Stimulated activated naive CD4-positive, alpha-beta T cell (primary cell): ENCODE data around the gene MAP7D2.

Experiments
- DNase-seq, 6 experiments: peaks; one replicate each; lab custom pipeline; 2025; lab: John Stamatoyannopoulos, UW

MAP7D2 gene

GRCh38 chrX:20038966-20039365 lies 77.7 kb downstream of the MAP7D2 start:
- no peak for DNase-seq

- DNase-seq, result no peak
These were observed 79.5 kb downstream of the MAP7D2 start for GRCh38 chrX:20037186-20037585.

DNA sequence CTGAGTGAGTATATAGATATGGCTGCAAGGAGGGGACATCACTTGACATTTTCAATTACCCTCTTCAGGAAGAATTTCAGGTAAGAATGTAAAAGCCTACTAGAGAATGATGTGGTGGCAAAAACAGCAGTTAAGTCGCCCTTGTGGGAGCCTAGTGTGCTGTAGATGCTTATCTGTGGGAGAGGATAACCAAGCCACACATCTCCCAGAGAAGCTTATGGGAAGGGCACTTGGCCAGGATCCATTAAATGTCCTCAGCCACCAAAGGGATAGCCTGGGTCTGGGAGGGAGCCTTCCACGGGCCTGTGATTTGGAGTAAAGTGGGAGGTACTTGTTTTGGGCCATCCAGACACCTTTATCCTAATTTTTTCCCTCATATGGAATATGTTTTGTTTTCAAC lies 84.5 kb downstream of the MAP7D2 start:
- DNase-seq, result no peak

GRCh38 chrX:20029728-20030127 lies 87.0 kb downstream of the MAP7D2 start:
- no peak for DNase-seq

- DNase-seq, result no peak
These were observed 88.1 kb downstream of the MAP7D2 start for GRCh38 chrX:20028588-20028987.

DNA sequence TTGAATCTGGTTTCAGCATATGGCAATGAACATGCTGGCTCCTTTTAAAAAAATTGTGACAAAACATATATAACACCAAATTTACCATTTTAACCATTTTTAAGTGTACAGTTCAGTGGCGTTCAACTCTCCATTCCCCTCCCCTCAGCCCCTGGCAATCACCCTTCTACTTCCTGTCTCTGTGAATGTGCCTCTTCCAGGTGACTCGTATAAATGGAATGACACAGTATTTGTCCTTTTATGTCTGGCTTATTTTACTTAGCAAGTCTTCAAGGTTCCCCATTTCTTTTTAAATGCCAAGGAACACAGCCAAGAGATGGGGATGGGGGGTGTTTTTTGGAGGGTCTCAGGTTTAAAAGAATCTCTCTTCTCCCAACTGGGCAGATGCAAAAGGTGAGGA lies 90.4 kb downstream of the MAP7D2 start:
- no peak for DNase-seq

DNA sequence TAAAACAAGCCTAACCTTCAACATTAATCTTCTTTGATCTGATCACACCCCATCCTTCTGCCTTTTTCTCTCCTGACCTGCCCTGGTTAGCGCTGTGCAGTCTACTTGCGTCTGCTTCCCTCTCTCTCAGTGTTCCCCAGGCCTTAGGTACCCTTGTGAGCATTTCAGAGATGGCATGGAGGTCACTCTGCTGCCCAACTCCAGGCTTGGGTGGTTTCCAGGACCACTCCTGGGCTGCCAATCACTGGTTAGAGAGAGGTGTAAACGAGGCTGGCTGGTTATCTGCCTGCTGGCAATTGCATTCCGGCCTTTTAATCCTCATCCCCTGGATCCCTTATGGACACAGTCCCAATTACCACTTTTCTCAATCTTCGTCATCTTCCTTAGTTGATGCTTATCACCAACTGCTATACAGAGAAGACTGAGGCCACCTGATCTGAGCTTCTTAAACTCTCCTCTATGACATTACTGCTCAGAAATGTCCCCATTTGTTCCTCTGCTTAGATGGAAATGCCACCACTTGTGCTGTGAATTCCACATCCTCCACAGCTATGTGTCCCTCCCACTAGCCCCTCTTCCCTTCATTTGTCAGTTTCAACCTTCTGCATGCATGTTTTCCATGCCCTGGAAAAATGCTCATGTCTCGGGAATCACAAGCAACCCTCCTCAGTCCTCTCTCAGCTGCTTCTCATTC lies 96.9 kb downstream of the MAP7D2 start:
- no peak for DNase-seq

DNA sequence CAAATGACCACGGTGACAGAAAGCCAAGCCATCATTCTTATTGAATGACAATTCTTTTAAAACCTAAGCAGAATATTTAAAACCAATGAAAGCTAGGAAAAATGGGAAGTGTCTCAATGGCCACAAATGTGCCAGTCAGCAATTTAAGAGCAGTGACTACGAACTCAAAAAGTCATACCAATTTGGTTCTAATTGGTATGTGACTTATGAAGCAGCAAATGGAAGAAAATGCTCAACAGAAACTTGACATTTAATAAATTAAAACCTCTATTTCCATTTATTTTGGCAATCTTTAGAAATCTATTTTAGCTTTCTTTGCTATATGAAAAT lies 100.1 kb downstream of the MAP7D2 start:
- DNase-seq, result no peak

- DNase-seq, result no peak
These were observed 100.6 kb downstream of the MAP7D2 start for GRCh38 chrX:20015945-20016615.

DNA sequence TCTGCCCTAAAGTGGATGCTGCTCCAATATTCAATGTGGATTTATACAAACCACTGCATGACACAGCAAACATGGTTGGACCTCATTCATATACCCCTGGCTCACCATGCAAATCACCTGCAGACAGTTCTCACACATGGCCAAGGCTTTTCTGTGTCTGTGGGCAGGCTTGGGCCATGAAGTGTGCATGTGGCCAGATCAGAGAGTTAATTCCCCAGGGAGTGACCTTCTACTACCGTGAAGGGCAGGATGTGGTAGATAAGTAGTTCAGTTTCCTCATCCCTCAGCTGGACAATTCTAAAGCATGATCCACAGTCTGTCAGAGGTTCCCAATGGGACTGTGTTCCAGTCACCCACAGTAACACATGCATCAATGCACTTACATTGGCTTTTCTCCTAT lies 101.3 kb downstream of the MAP7D2 start:
- no peak for DNase-seq

- no peak for DNase-seq
These were observed 105.1 kb downstream of the MAP7D2 start for GRCh38 chrX:20011608-20012007.

- DNase-seq, result no peak
These were observed 108.6 kb downstream of the MAP7D2 start for GRCh38 chrX:20007962-20008622.

- no peak for DNase-seq
These were observed 110.8 kb downstream of the MAP7D2 start for GRCh38 chrX:20005883-20006282.

GRCh38 chrX:20001588-20001987 lies 115.1 kb downstream of the MAP7D2 start:
- no peak for DNase-seq

- DNase-seq, result peak in 1 of 6 experiments; percentile 33
These were observed 125.4 kb downstream of the MAP7D2 start for GRCh38 chrX:19991350-19991718.

GRCh38 chrX:19990556-19991349 lies 126.0 kb downstream of the MAP7D2 start, which contains the start of gene BCLAF3:
Gene BCLAF3, minus strand, starts transcription at chrX:19991061. Its CDS starts 20,797 bp downstream, at chrX:19970264.
- peak; percentile 64 to 81 (median 75) for DNase-seq

DNA sequence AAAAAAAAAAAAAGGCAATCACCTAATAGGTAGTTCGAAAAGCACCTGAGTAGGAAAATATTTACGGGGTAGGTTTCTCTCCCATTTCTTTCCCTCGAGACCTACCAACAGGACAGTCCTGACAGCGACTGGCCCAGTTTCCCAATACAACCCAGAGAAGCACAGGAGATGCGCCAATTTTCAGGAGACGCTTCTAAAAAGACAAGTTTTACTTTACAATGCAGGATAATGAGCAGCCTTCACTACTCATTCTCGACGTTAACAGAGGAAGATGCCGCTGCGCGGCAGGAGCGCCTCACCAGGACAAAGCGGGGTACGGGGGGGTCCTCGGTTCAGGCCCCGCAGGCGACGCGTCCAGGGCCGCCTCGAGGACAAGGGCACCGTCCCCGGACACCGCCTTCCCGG lies 126.6 kb downstream of the MAP7D2 start:
- DNase-seq, result peak in 1 of 6 experiments; percentile 28

DNA sequence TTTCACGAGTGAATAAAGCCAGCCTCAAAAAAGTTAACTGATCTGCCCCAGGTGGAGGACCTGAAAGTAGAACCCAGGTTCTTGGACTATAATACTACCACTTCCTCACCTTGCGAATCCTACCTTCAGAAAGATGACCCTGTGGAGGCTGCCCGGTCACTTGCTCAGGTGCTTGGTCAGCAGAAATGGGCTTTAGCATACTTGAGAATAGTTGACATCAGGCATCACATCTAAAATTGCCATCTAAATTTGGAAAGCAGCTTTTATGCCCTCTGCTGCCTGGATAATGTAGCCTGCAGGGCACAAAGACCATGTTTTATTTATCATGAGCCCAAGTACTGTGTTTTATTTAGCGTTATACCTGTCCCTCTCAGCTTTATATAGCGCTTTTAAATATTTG lies 128.9 kb downstream of the MAP7D2 start:
- no peak for DNase-seq

DNA sequence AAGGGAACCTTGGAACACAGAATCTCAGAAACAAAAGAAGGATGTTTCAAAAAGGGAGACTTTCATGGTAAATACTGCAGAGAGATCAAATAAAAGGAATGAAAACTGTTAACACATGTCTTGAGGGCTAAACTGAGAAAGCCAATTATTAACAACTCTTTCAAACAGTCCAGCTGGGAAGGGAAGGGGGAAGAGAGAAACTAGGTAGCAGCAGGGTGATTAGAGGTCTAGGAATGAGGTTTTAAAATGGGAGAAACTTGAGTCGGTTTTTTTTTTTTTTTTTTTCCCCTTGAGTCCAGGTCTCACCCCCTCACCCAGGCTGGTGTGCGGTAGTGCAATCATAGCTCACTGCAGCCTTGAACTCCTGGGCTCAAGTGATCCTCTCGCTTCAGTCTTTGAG lies 130.2 kb downstream of the MAP7D2 start:
- no peak for DNase-seq

DNA sequence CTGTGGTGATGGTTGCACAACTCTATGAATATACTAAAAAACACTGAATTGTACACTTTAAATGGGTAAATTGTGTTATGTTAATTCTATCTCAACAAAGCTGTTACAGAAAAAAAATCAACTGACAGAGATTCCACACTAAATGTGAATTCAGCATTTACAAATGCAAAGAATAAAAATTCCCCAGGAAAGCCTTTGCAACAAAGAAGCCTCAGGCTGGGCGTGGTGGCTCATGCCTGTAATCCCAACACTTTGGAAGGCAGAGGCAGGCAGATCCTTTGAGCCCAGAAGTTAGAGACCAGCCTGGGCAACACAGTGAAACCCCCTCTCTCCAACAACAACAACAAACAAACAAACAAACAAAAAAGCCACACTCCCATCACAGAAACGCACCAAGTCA lies 134.8 kb downstream of the MAP7D2 start:
- DNase-seq, result no peak

GRCh38 chrX:19975845-19976244 lies 140.9 kb downstream of the MAP7D2 start:
- no peak for DNase-seq

- no peak for DNase-seq
These were observed 143.7 kb downstream of the MAP7D2 start for GRCh38 chrX:19972984-19973383.

- no peak for DNase-seq
These were observed 148.4 kb downstream of the MAP7D2 start for GRCh38 chrX:19968276-19968675.
